DMS153 treated with DMSO at 0.1 percent for 48 hours (cell line): ENCODE results near the gene PPP1R3F.

ENCODE experiments used
- DNase-seq: peaks from one replicate; lab custom pipeline; 2025; ENCODE audit not compliant: unreplicated experiment; lab: John Stamatoyannopoulos, UW

Gene PPP1R3F, protein sequence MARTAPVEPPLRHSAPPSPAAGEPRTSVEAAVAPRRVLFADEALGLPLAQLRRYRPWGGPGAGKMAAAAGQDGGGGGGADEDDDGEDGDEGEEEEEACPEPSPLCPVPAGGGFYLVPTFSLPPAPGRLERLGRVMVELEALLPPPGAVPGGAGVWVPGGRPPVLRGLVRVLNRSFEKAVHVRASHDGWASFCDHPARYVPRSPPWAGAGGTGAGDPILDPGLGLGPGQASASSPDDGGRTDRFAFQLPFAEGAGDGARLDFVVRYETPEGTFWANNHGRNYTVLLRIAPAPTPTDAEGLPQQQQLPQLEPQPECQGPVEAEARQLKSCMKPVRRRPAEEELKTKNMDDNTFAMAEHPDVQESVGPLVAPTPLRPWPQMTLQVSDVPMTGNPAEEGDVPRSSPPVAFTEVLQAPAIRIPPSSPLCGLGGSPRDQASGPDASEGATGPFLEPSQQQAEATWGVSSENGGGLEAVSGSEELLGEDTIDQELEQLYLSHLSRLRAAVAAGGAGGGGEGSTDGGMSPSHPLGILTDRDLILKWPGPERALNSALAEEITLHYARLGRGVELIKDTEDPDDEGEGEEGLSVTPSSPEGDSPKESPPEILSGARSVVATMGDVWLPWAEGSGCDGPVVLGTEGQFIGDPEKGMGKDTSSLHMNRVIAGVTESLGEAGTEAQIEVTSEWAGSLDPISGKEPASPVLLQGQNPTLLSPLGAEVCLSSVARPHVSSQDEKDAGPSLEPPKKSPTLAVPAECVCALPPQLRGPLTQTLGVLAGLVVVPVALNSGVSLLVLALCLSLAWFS

DNA sequence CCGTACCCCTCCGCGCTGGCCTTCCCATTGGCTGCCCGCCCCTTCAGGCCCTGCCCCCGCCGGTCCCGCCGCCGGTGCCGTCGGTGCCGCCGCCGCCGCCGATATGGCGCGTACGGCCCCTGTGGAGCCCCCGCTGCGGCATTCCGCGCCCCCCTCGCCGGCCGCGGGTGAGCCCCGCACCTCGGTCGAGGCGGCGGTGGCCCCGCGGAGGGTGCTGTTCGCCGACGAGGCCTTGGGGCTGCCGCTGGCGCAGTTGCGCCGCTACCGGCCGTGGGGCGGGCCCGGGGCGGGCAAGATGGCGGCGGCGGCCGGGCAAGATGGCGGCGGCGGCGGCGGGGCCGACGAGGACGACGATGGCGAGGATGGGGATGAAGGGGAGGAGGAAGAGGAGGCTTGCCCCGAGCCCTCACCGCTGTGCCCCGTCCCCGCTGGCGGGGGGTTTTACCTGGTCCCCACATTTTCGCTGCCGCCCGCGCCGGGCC, at the start of gene PPP1R3F:
TSS of gene PPP1R3F (plus strand) at position 27 of the 482 bp plus-strand sequence. CDS start at position 104, 77 bp downstream.
- no peak for DNase-seq

DNA sequence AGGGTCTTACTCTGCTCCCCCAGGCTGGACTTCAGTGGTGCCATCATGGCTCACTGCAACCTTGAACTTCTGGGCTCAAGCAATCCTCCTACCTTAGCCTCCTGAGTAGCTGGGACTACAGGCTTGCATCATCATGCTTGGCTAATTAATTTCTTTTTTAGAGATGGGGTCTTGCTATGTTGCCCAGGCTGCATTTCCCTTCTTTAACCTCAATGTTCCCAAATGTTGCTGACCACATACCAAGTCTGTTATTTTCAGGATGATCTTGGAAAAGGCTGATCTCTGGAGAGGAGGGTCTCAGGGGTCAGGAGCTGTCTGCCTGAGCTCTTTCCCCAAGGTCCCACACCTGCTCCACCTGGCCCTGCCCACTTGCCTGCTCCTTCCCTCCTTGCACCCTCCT, 49.5 kb upstream of the PPP1R3F start:
- DNase-seq: no peak

DNA sequence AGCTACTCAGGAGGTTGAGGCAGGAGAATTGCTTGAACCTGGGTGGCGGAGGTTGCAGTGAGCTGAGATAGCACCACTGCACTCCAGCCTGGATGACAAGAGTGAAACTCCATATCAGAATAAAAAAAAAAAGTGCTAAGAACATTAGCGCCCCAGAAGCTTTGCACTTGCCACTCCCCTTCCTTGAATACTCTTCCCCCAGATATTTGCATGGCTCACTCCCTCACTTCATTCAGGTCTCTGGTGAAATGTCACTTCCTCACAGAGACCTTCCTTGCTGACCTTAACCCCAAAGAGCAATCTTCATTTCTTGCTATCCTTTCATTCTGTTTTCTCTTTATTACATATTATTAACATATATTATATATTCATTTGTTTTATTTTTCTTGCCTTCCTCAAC, 47.7 kb upstream of the PPP1R3F start:
- DNase-seq: no peak

DNA sequence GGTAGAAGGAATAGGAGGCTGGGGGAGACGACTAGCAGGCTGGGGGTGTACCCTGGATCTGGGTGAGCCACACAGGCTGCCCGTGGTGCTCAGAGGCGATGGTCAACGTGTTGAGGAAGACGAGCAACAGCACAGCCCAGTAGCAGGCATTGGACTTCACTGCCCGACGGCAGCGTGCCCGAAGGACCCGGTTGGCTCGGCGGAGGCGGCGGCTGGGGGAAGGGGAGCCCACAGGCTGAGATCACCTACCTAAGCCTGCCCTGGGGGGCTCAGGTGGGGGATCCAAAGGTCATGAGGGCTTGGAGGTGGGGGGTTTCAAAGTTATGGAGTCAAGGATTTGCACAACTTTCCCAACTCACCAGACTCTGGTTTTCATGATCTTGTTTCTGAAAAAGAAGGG, 43.7 kb upstream of the PPP1R3F start:
- DNase-seq: no peak

DNA sequence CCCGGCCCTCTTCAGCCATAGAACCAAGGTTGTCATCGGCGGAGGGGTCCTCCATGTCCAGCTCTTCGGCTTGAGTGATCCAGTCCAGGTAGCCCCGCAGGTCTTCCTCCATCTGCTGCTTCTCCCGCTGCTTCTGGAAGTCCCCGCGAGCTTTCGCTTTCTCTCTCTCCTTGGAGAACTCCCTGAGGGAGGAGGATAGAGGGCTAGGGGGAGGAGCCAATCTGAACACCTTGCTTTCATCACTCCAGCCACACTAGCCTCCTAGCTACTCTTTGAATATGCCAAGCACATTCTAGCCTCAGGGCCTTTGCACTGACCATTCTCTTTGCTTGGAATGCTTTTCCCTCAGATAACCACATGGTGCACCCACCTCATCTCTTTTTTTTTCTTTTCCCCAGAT, 42.6 kb upstream of the PPP1R3F start:
- no peak for DNase-seq

DNA sequence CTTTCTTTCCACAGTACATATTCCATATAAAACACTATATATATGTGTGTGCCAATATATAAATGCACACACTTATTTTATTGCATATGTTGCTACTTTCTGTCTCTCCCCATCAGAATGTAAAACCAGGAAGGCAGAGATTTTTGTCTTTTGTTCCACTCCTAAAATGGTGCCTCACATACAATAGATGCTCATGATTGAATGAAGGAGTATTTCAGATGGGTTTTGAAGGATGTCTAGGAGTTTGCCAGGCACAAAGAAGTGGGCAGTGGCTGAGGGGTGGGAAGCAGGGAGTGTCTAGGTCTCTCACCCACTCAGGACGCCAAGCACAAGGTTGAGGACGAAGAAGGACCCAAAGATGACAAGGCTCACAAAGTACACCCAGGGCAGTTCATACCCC, 41.9 kb upstream of the PPP1R3F start:
- no peak for DNase-seq

DNA sequence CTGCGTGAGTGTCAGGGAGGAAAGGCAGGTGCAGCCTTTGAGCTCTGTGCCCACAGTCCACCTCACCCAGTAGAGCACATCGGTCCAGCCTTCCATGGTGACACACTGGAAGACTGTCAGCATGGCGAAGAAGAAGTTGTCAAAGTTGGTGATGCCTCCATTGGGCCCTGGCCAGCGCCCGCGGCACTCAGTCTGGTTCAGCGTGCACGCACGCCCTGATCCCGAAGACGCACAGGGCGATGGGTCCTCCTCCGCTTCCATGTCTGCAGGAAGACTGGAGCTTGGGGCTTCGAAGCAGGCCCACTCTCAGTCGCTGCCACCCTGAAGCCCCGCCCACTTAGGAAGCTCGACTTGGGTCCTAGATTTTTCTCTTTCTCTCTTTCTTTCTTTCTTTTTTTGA, 41.4 kb upstream of the PPP1R3F start:
- no peak for DNase-seq

DNA sequence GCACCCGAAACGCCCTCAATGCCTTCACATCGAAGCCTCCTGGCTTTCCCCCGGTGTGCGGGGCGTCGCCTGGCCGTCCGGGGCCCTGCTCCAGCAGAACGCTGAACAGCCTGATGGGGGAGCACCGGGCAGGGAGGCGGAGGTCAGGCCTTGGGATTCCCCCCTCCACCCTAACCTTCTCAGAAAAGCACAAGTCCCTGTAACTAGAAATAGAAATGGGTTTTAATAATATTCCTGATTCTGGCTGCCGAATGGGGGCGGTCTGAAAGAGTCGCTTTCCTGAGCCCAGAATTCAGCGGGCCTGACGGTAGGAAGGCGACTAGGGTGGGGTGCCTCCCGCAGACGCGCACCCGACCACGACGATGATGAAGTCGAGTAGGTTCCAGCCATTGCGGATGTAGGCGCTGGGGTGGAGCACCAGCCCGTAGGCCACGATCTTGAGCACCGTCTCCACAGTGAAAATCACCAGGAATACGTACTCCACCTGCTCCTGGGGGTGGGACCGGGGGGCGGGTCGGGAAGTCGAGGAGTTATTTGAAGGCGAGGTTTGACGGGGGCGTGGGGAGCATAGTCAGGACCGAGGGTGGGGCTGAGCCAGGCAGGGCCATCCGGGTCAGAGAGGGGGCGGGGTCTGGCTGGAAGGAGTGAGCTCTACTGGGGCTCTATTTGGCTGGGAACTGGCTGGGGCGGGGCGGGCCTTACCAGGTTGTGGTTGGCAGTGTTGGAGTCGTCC, 38.9 kb upstream of the PPP1R3F start:
- DNase-seq: peak; percentile 8

DNA sequence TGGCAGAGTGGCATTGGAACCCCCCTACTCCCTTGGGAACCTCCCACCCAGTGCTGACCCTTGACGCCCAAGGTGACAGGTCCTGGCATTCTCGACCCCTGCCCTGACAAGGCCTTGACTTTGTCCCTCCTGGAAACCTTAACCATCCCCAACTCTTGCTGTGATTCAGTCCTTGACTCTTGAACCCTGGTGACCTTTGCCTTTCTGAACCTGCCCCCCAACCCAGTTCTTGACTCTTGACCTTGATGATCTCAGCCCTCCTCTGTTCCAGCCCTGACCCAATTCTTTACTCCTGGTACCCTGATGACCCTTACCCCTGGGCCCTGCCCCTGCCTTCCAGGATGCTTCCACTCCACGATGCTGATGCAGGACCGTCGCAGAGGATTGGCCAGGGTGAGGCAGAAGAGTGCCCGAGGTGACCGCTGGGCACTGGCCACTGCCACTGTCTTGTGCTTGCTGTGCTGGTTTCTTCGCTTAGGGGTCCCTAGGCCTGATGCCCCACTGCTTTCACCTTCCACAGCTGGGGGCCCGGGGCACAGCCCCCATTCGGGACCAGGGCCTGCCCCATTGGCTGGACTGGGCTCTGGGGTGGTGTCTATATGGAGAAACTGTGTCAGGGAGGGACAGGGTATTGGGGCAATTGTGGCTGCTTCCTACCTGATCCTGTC, 38.1 kb upstream of the PPP1R3F start:
- DNase-seq: no peak

DNA sequence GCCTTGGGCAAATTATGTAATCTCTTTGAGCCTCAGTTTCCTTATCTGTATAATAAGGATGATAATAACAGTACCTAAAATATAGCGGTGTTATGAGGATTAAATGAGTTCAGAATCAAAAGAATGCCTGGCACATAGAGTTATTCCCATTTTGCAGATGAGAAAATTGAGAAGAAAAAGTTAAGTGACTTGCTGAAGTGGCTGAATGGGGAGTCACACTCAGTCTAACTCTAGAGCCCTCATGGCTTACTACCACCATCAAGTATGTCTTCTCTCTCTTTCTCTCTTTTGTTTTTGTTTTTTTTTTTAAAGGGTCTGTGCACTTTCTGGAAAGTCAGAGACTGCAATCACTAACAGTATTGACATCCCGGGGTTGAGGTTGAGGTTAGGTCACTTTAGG, 37.1 kb upstream of the PPP1R3F start:
- DNase-seq: no peak

DNA sequence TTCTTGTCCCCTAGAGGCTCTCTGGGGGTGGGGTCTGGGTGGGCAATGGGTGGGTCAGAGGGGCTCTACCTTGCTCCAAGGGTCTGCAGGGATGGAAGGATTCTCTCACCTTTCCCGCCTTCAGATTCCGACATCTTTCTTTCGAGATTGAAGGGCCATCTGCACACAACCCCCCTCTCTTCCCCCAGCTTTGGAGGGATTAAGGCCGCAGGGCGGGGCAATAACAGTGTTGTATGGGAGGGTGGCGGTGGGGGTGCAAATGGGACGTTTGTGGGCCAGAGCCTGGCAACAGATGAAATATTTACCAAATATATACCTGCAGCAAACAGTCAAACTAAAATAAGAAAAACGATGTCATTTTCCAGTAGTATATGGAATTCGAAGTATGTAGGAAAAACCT, 36.4 kb upstream of the PPP1R3F start, which contains the start of gene CACNA1F:
TSS of gene CACNA1F (minus strand) at position 165 of the 400 bp plus-strand sequence. CDS start at position 134, 31 bp downstream.
- DNase-seq: no peak

DNA sequence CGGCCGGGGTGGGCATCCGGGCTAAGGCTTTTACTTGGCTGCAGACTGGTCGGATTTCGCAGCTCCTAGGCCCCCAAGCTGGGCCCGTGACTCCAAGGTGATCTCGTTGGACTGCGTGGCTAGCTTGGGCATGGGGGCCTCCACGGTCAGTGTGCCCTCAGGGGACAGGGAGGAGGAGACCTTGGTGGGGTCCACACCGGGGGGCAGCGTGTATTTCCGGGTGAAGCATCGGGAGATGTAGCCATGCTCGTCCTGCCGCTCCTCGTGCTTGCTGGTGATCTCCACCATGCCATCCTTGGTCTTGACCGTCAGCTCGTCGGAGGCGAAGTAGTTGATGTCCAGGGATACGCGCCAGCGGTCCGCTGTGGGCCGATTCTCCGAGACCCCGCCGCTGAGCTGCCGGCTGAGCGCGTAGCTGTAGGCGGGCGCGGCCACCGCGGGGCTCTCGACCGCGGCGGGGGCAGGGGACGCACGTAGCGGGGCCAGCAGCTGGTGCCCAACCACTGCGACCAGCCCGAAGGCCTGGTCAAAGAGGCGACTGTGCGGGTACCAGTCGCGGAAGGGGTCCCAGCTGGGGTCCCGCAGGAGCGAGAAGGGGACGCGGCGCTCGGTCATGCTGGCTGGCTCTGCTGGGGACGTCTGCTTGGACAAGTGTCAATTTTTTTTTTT, 35.6 kb upstream of the PPP1R3F start:
- DNase-seq: no peak

DNA sequence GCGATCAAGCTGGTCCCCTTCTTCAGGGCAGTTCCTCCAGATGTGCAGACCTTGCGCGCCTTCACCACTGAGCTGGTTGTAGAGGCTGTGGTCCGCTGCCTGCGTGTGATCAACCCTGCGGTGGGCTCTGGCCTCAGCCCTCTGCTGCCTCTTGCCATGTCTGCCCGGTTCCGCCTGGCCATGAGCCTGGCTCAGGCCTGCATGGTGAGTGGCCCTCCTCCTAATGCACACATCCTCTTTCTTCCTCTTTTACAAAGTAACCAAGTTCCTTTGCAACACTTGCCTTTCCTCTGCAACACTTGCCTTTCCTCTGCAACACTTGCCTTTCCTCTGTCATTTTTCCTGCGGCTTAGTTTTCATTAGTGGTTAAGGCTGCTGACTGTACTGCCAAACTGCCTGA, 32.5 kb upstream of the PPP1R3F start:
- no peak for DNase-seq

DNA sequence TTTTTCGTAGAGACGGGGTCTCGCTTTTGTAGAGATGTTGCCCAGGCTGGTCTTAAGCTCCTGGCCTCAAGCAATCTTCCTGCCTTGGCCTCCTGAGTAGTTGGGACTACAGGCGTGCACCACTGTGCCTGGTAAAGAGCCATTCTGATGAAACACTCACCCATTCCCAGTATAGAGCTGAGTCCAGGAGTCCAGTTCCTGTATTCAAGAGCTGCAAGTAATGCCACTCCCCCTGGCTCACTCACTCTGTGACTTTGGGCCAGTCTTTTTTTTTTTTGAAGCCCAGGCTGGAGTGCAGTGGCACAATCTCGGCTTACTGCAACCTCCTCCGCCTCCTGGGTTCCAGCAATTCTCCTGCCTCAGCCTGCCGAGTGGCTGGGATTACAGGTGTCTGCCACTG, 30.9 kb upstream of the PPP1R3F start:
- no peak for DNase-seq

DNA sequence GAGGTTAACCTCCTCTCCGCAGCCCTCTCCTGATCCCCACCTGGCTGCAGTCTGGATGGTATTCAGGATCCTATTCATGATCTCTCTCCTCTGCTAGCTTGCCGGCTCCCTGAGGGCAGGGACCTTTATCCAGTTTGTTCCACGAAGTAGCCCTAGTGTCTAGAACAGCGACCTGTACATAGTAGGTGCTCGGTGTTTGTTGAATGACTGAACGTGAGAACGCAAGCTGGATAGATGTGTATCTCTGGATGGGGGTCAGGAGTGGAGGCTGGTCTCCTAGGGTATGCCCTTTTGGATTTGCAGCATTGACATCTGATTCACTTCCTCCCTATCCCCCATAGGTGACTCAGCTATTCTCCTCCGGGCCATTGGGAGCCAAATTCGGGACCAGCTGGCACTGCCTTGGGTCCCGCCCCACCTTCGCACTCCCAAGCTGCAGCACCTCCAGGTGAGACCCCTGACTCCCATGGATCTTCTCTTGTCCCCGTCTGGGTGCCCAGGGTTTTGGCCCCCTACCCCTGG, 27.0 kb upstream of the PPP1R3F start:
- no peak for DNase-seq

DNA sequence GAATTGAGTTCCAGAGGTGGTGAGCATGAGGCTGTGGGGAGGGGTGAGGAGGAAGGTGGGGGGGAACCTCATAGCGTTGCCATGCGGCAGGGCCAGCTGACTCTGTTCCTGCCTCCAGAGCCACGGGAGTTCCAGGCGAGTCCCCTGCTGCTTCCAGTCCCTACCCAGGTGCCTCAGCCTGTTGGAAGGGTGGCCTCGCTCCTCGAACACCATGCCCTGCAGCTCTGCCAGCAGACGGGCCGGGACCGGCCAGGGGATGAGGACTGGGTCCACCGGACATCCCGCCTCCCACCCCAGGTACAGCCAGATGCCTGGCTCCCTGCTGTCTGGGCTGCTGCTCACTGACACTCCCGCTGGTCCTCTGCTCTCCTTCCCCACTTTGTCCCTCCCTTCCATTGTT, 26.4 kb upstream of the PPP1R3F start:
- DNase-seq: no peak

DNA sequence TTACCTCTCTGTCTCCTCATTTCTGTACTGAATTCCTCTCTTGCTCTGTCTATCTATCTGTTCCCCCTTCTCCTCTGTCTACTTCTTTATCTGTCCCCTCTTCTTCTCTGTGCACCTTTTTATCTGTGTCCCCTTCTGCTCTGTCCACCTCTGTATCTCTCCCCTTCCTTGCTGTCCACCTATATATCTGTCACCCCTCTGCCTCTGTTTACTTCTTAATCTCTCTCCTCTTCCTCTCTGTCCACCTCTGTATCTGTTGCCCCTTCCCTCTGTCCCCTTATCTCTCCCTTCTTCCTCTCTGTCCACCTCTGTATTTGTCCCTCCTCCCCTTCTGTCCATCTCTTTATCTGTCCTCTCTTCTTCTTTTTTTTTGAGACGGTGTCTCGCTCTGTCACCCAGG, 25.4 kb upstream of the PPP1R3F start:
- no peak for DNase-seq

DNA sequence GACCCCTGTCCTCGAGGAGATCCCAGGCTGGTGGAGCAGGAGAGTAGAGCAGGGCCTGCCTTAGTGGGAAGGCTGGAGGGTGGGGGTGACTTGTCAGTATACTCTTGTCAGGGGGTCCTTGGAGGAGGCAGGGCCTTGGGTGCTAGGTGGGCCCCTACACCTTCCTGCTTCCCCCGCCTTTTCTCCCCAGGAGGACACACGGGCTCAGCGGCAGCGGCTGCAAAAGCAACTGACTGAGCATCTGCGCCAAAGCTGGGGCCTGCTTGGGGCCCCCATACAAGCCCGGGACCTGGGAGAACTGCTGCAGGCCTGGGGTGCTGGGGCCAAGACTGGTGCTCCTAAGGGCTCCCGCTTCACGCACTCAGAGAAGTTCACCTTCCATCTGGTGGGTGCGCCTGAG, 23.1 kb upstream of the PPP1R3F start:
- DNase-seq: no peak

DNA sequence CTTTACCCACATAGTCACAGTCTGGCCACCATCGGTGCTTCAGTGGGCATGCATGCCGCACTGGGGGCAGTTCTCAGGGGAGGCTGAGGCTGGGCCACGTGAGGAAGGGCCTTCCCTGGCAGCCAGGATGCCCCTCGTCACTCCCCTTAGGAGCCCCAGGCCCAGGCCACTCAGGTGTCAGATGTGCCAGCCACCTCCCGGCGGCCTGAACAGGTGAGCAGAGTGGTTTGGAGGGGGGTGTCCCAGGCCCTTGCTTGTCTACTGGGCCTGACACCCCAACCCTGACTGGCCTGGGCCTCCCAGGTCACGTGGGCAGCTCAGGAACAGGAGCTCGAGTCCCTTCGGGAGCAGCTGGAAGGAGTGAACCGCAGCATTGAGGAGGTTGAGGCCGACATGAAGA, 22.2 kb upstream of the PPP1R3F start:
- no peak for DNase-seq
